ENCODE data around the gene LCOR.

Gene LCOR

DNA sequence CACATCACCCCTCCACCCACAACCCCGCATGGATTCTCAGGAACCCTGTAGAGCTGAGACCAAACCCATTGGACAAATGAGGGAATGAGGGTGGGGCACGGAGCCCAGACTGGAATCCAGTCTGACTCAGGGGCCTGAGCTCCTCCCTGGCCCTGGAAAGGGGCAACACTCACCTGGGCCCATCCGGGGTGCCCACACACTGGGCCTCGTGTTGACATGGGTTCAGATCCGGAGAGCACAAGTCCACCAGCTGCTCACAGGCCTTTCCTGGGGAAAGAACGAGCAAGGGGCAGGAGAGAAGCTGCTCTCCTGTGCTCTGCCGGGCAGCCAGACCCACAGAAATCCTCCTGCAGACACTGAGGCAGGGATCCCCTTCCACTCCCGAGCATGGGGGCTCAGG, 181.5 kb downstream of the LCOR start:
- peaks cover 11% of the 10 kb centered on the region for H3K4me1 ChIP-seq (ENCODE audit: low read length)
- H3K36me3 ChIP-seq (replicated peaks; ENCODE audit: insufficient read depth, low read length): no peaks in the 10 kb centered on the region
- H3K4me3 ChIP-seq (ENCODE audit: low read length): no peak overlapping the region
- TF ChIP-seq, protein P1, sequence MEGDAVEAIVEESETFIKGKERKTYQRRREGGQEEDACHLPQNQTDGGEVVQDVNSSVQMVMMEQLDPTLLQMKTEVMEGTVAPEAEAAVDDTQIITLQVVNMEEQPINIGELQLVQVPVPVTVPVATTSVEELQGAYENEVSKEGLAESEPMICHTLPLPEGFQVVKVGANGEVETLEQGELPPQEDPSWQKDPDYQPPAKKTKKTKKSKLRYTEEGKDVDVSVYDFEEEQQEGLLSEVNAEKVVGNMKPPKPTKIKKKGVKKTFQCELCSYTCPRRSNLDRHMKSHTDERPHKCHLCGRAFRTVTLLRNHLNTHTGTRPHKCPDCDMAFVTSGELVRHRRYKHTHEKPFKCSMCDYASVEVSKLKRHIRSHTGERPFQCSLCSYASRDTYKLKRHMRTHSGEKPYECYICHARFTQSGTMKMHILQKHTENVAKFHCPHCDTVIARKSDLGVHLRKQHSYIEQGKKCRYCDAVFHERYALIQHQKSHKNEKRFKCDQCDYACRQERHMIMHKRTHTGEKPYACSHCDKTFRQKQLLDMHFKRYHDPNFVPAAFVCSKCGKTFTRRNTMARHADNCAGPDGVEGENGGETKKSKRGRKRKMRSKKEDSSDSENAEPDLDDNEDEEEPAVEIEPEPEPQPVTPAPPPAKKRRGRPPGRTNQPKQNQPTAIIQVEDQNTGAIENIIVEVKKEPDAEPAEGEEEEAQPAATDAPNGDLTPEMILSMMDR (IDR thresholded peaks at IDR 0.05; ENCODE audit: low read length): no peak
- TF ChIP-seq EZH2 (optimal IDR thresholded peaks at IDR 0.05; ENCODE audit: low read depth, low read length) (no peak), EZH2phosphoT487 (IDR thresholded peaks at IDR 0.05; ENCODE audit: low read length) (no peak)
- no peaks in the 10 kb centered on the region for H4K20me1 ChIP-seq (ENCODE audit: insufficient read depth, low read length)
- H3F3A ChIP-seq (ENCODE audit: insufficient read depth, low read length): peaks cover 9% of the 10 kb centered on the region
- no peaks in the 10 kb centered on the region for H3K9me2 ChIP-seq (replicated peaks; ENCODE audit: insufficient read depth, low read length)
- H3K4me2 ChIP-seq (ENCODE audit: low read depth, low read length): no peak overlapping the region
- no peaks in the 10 kb centered on the region for H3K27me3 ChIP-seq (replicated peaks; ENCODE audit: insufficient read depth, low read length)
- DNase-seq: no peak
- H3K79me2 ChIP-seq (ENCODE audit: low read length): no peaks in the 10 kb centered on the region
- no peak overlapping the region for H2AFZ ChIP-seq (ENCODE audit: low read length)
- H3K27ac ChIP-seq (ENCODE audit: low read length): no peak overlapping the region
- no peak overlapping the region for H3K9ac ChIP-seq (ENCODE audit: low read length)
- H3K9me3 ChIP-seq (replicated peaks; ENCODE audit: insufficient read depth, low read length): no peaks in the 10 kb centered on the region

- Histone ChIP-seq H3K79me2 (ENCODE audit: low read length) (no peaks in the 10 kb centered on the region), H3K4me1 (ENCODE audit: low read length) (peaks cover 11% of the 10 kb centered on the region), H3F3A (ENCODE audit: insufficient read depth, low read length) (peaks cover 9% of the 10 kb centered on the region), H3K4me3 (ENCODE audit: low read length) (no peak overlapping the region), H3K9me3 (replicated peaks; ENCODE audit: insufficient read depth, low read length) (no peaks in the 10 kb centered on the region), H3K27ac (ENCODE audit: low read length) (no peak overlapping the region), H3K36me3 (replicated peaks; ENCODE audit: insufficient read depth, low read length) (no peaks in the 10 kb centered on the region), H3K4me2 (ENCODE audit: low read depth, low read length) (no peak overlapping the region), H2AFZ (ENCODE audit: low read length) (no peak overlapping the region), H4K20me1 (ENCODE audit: insufficient read depth, low read length) (no peaks in the 10 kb centered on the region), H3K9ac (ENCODE audit: low read length) (no peak overlapping the region), H3K9me2 (replicated peaks; ENCODE audit: insufficient read depth, low read length) (no peaks in the 10 kb centered on the region), H3K27me3 (replicated peaks; ENCODE audit: insufficient read depth, low read length) (no peaks in the 10 kb centered on the region)
- TF ChIP-seq EZH2phosphoT487 (IDR thresholded peaks at IDR 0.05; ENCODE audit: low read length) (no peak), EZH2 (optimal IDR thresholded peaks at IDR 0.05; ENCODE audit: low read depth, low read length) (no peak)
- TF ChIP-seq, protein P1 (IDR thresholded peaks at IDR 0.05; ENCODE audit: low read length): no peak
- DNase-seq: no peak
These were observed 181.9 kb downstream of the LCOR start for GRCh38 chr10:97013983-97014382.

- Histone ChIP-seq H3K79me2 (ENCODE audit: low read length) (no peaks in the 10 kb centered on the region), H3K36me3 (replicated peaks; ENCODE audit: insufficient read depth, low read length) (no peaks in the 10 kb centered on the region), H3K4me3 (ENCODE audit: low read length) (no peak overlapping the region), H3K9ac (ENCODE audit: low read length) (no peak overlapping the region), H3K9me3 (replicated peaks; ENCODE audit: insufficient read depth, low read length) (no peaks in the 10 kb centered on the region), H3K27me3 (replicated peaks; ENCODE audit: insufficient read depth, low read length) (no peaks in the 10 kb centered on the region), H3F3A (ENCODE audit: insufficient read depth, low read length) (peaks cover 9% of the 10 kb centered on the region), H3K9me2 (replicated peaks; ENCODE audit: insufficient read depth, low read length) (no peaks in the 10 kb centered on the region), H3K4me1 (ENCODE audit: low read length) (peaks cover 11% of the 10 kb centered on the region), H2AFZ (ENCODE audit: low read length) (no peak overlapping the region), H3K27ac (ENCODE audit: low read length) (no peak overlapping the region), H3K4me2 (ENCODE audit: low read depth, low read length) (no peak overlapping the region), H4K20me1 (ENCODE audit: insufficient read depth, low read length) (no peaks in the 10 kb centered on the region)
- no peak for DNase-seq
- TF ChIP-seq EZH2 (optimal IDR thresholded peaks at IDR 0.05; ENCODE audit: low read depth, low read length) (no peak), EZH2phosphoT487 (IDR thresholded peaks at IDR 0.05; ENCODE audit: low read length) (no peak)
- TF ChIP-seq, protein P1 (IDR thresholded peaks at IDR 0.05; ENCODE audit: low read length): no peak
These were observed 183.1 kb downstream of the LCOR start for GRCh38 chr10:97015240-97015639.
